GM18498 (cell line): ENCODE data around the gene HSP90AB1.
"Not testable (repeated sequence)": the region's sequence is repeated elsewhere in the genome, so short reads cannot be mapped to it uniquely, and the experiment has no call there.

Experiments used
- ATAC-seq: cut with Tn5 transposase; IDR thresholded peaks from one replicate; pipeline ENCODE4 v1.9.1; 2021; ENCODE audit warnings: mild to moderate bottlenecking, moderate library complexity; ENCODE audit not compliant: unreplicated experiment

Gene HSP90AB1

GRCh38 chr6:44222486-44223318 is 24.2 kb upstream of the HSP90AB1 start:
- ATAC-seq, result no peak

- ATAC-seq, result peak; percentile 53
These were observed 23.4 kb upstream of the HSP90AB1 start, which contains the start of gene SLC29A1 for GRCh38 chr6:44223319-44224028. Gene SLC29A1, plus strand, starts transcription at chr6:44223595. Its CDS starts 3,719 bp downstream, at chr6:44227314.

GRCh38 chr6:44224029-44224964 is 22.6 kb upstream of the HSP90AB1 start:
- no peak for ATAC-seq

- no peak for ATAC-seq
These were observed 22.0 kb upstream of the HSP90AB1 start for GRCh38 chr6:44224965-44225305.

GRCh38 chr6:44225579-44226325 is 21.1 kb upstream of the HSP90AB1 start:
- no peak for ATAC-seq

- ATAC-seq, result no peak
These were observed 20.3 kb upstream of the HSP90AB1 start for GRCh38 chr6:44226368-44227147.

- no peak for ATAC-seq
These were observed 19.6 kb upstream of the HSP90AB1 start for GRCh38 chr6:44227148-44227793.

- no peak for ATAC-seq
These were observed 18.9 kb upstream of the HSP90AB1 start for GRCh38 chr6:44228031-44228430.

- no peak for ATAC-seq
These were observed 18.5 kb upstream of the HSP90AB1 start for GRCh38 chr6:44228433-44228832.

- no peak for ATAC-seq
These were observed 18.1 kb upstream of the HSP90AB1 start for GRCh38 chr6:44228836-44229235.

GRCh38 chr6:44229376-44230033 is 17.4 kb upstream of the HSP90AB1 start:
- ATAC-seq, result no peak

GRCh38 chr6:44230034-44230675 is 16.7 kb upstream of the HSP90AB1 start:
- ATAC-seq, result no peak

- ATAC-seq, result not testable (repeated sequence)
These were observed 15.5 kb upstream of the HSP90AB1 start for GRCh38 chr6:44231426-44231825.

GRCh38 chr6:44232676-44233566 is 14.0 kb upstream of the HSP90AB1 start:
- no peak for ATAC-seq

- no peak for ATAC-seq
These were observed 13.3 kb upstream of the HSP90AB1 start for GRCh38 chr6:44233567-44234100.

- ATAC-seq, result no peak
These were observed 12.5 kb upstream of the HSP90AB1 start for GRCh38 chr6:44234101-44235025.
